BE2C (cell line): ENCODE measurements around the gene ACSS1.

Experiments used
- DNase-seq: peaks from one replicate; pipeline ENCODE4 v3.0.0-alpha.2; 2020
- H3K27me3 ChIP-seq: fragments of 250-450 bp; sonication (Bioruptor Pico); 2 replicates; pipeline ENCODE4 v1.5.1; 2020; ENCODE audit warnings: mild to moderate bottlenecking
- H3K36me3 ChIP-seq: fragments of 250-450 bp; sonication (Bioruptor Pico); 2 replicates; pipeline ENCODE4 v1.5.1; 2020; ENCODE audit warnings: mild to moderate bottlenecking
- H3K4me1 ChIP-seq: fragments of 250-450 bp; sonication (Bioruptor Pico); 2 replicates; pipeline ENCODE4 v1.5.1; 2020
- H3K4me3 ChIP-seq: 2 replicates; pipeline ENCODE4 v1.5.1; 2011; ENCODE audit warnings: low read depth, low read length
- H3K9me3 ChIP-seq: fragments of 250-450 bp; sonication (Bioruptor Pico); 2 replicates; pipeline ENCODE4 v1.5.1; 2020
- CTCF ChIP-seq: IDR thresholded peaks from 2 replicates; pipeline ENCODE4 v1.5.1; 2012; ENCODE audit warnings: mild to moderate bottlenecking, low read depth, low read length

Gene ACSS1

DNA sequence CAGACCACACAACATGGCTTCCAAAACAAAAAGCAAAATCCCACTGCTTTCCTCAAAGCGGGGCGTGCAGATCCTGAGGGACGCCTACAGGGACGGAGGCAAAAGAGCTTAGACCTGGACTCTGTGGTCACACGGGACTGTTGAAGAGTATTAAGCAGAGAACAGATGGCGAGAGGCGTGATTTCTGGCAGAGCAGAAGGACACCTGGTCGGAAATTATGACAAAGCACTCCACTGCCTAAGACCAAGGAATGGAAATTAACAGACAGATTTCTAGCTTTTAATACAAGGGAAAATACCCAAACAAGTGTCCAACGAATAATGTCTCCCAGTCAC is 93.5 kb downstream of the ACSS1 start:
- peaks cover 44% of the 10 kb centered on the region for H3K36me3 ChIP-seq

DNA sequence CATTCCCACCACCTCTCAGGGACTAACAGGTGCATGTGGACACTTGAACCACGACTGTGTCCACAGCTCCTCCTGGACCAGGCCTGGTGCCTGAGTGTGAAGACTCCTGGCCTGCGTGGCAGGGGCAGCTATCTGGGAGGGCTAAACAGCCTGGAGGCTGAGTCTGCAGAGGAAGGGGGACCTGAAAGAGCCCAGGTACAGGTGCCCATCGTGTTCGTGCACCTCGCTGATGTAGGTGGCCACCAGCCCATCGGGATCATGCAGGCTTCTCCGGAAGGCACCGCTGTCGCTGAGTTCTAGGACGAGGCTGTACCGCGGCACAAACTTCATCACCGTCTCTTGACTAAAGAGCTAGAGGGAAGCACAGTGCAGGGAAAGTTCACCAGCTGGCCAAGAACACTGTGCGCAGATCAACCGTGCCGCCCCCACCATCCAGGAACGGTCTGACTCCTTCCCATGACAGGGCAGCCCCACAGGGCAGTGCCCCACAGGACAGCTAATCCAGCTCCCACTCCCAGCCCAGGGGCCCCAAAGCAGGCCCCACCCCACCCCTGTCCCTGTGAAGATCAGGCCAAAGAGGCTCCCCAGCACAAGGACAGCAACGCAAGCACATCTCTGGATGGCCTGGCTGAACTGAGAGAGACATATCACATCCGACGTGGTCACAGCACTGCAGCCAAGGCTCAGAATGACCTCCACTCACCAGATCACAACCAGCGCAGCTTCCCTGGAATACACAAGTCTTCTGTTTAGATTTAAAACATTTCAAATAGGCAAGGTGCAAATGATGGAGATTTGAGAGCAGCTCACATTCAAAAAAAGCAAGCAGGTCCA is 94.0 kb downstream of the ACSS1 start:
- peaks cover 39% of the 10 kb centered on the region for H3K36me3 ChIP-seq

More for the DNA sequence above, 93.5 kb downstream of the ACSS1 start:
- no peaks in the 10 kb centered on the region for H3K4me1 ChIP-seq
- no peak for DNase-seq
- no peak overlapping the region for H3K4me3 ChIP-seq
- no peaks in the 10 kb centered on the region for H3K27me3 ChIP-seq
- no peaks in the 10 kb centered on the region for H3K9me3 ChIP-seq
- no peak for TF ChIP-seq CTCF

DNA sequence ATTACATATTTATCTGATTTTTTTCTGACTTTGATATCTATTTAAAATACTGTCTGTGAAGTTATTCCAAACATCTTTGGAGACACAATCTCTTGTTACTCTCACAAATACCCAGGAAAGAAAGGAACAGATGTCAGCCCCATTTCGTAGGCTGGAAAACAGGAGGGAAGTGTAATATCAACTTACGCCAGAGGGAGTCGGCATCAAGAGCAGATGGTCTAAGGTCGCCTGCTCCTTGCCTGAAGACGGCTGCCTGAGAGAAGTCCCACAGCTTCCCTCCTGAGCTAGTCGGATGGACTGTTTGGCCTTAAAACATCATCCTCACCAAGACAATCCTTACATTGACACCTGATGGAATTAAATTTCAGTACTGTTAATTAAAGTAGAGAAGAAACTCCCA is 95.4 kb downstream of the ACSS1 start:
- no peak for DNase-seq
- TF ChIP-seq CTCF, result no peak
- Histone ChIP-seq H3K36me3 (peaks cover 35% of the 10 kb centered on the region), H3K27me3 (no peaks in the 10 kb centered on the region), H3K4me1 (no peaks in the 10 kb centered on the region), H3K9me3 (no peaks in the 10 kb centered on the region), H3K4me3 (no peak overlapping the region)

More for the DNA sequence above, 94.0 kb downstream of the ACSS1 start:
- no peaks in the 10 kb centered on the region for H3K9me3 ChIP-seq
- no peak overlapping the region for H3K4me3 ChIP-seq
- TF ChIP-seq CTCF, result no peak
- H3K27me3 ChIP-seq, result no peaks in the 10 kb centered on the region
- no peaks in the 10 kb centered on the region for H3K4me1 ChIP-seq
- no peak for DNase-seq

DNA sequence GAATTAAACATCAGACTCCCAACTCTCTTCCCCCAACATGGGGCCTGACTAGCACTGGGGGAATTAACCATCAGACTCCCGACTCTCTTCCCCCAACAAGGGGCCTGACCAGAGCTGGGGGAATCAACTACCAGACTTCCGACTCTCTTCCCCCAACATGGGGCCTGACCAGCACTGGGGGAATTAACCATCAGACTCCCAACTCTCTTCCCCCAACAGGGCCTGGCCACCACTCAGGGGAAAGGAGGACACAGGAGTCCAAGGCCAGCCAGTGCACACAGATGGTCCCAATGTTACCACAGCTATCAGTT is 95.8 kb downstream of the ACSS1 start:
- Histone ChIP-seq H3K9me3 (no peaks in the 10 kb centered on the region), H3K4me1 (no peaks in the 10 kb centered on the region), H3K36me3 (peaks cover 32% of the 10 kb centered on the region), H3K4me3 (no peak overlapping the region), H3K27me3 (no peaks in the 10 kb centered on the region)
- DNase-seq, result no peak
- TF ChIP-seq CTCF, result no peak

- Histone ChIP-seq H3K4me1 (no peaks in the 10 kb centered on the region), H3K9me3 (no peaks in the 10 kb centered on the region), H3K4me3 (no peak overlapping the region), H3K27me3 (no peaks in the 10 kb centered on the region), H3K36me3 (peaks cover 32% of the 10 kb centered on the region)
- TF ChIP-seq CTCF, result no peak
- DNase-seq, result no peak
Measured at GRCh38 chr20:24961384-24962181, 96.4 kb downstream of the ACSS1 start.

- peaks cover 28% of the 10 kb centered on the region for H3K36me3 ChIP-seq
- no peaks in the 10 kb centered on the region for H3K4me1 ChIP-seq
- H3K27me3 ChIP-seq, result no peaks in the 10 kb centered on the region
- H3K9me3 ChIP-seq, result no peaks in the 10 kb centered on the region
- H3K4me3 ChIP-seq, result no peak overlapping the region
- TF ChIP-seq CTCF, result no peak
- DNase-seq, result no peak
Measured at GRCh38 chr20:24960861-24961260, 97.1 kb downstream of the ACSS1 start.
